Activated CD4-positive, alpha-beta T cell treated with anti-CD3 and anti-CD28 coated beads, Interleukin-2, amount 50 U/mL, for 24 hours (primary cell): ENCODE data around the gene MYH11.

Experiments used
- DNase-seq, 2 donors: peaks; one replicate each; pipeline ENCODE4 v3.0.0-alpha.2; 2020; ENCODE audit warnings: low read depth in 1 of 2, low spot score in 1 of 2

MYH11 gene

DNA sequence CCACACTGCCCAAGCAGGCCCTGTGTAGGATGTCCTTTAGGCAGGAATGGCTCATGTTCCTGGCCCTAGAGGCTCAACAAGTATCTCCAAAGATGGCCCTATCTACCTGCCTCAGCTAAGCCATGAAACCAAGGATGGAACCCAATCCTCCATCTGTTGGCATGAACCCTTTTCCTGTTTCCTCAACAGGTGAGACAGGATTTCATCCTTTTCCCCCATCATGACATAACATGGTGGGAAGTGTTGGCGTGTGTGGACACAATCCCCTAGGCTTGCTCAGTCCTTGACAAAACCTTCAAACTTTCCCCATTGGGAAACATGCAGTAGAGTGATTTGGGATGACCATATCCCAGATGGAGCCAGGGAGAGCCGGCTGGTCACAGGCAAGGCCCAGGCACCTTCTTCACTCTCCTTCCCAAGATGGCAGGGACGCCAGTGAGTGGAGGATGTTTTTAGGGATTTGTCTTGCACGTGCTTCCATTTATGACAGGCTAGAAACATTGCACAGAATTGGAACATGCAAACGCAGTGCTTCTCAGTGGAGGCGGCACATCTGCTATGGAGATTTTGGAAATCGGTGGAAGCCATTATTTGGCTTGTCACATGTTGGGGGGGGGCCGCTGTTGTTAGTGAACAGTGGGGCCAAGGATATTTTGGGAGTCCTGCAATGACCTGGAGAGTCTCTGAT lies 77.0 kb downstream of the MYH11 start:
- no peak for DNase-seq

DNA sequence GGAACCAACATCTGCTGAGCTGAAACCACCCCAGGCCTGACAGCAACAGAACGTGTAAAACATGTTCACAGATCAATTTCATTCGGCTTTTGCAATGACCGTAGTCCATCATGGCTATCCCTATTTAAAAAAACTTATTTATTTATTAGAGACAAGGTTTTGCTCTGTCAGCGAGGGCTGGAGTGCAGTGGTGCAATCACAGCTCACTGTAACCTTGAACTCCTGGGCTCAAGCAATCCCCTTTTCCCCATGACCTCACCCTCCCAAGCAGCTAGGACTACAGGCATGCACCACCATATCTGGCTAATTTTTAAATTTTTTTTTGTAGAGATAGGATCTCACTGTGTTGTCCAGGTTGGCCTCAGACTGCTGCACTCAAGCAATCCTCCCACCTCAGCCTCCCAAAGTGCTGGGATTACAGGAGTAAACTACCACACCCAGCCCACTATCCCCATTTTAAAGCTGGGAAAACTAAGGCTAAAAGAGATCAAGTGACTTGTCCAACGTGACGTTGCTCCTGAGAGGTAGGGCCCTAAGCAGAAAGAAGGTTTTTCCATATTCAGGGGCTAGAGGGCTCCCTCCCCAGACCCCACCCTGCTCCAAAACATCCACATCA lies 77.7 kb downstream of the MYH11 start:
- no peak for DNase-seq

DNA sequence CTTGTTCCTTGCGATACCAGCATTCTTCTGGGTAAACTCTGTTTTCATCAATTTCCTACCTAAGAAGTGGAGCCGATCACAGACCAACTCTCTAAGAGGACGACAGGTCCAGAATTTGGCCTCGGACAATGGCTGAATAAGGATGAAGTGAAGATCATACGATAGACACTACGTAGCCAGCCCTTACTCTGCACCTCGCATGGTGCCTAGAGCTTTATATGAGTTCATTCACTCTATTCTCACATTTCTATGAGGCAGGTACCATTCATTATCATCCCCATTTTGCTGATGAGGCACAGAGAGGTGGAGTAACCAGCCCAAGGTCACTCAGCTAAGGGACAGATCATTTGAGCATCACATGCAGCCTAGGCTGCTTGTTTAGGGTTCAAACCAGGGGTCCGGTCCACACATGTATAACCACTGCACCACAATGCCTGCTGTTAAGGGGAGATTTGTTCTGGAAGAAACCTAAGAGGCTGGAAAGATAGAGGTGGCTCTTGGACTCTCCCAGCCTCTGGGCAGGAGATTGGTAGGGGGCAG lies 78.6 kb downstream of the MYH11 start:
- no peak for DNase-seq

DNA sequence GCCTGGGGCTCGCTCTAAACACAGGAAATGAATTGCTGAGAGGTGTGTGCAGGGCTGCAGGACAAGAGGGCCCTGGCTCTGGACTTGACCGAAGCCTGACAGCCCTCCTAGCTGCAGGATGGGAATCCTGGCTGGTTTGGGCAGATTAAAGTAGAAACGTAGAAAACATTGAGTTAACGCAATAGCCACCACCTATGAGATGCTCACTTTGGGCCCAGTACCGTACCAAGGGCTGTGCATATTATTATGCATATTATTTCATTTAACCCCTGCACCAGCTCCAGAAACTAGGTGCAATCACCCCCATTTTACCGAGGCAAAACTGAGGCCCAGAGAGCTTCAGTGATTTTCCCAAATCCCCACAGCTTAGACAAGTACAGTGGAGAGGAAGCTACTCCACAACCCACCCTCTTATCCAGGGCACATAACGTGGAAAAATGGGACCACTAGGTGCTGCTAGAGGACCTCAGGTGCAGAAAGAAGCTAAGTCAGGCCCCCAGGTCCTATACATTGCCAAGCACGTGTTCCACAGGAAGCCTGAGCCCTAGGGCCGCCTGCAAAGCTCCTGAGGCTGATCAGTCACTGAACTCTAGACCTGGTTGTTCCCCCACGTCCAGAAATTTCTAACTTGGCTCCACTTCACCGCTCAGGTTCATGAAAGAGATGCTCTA lies 79.2 kb downstream of the MYH11 start:
- DNase-seq, result no peak

DNA sequence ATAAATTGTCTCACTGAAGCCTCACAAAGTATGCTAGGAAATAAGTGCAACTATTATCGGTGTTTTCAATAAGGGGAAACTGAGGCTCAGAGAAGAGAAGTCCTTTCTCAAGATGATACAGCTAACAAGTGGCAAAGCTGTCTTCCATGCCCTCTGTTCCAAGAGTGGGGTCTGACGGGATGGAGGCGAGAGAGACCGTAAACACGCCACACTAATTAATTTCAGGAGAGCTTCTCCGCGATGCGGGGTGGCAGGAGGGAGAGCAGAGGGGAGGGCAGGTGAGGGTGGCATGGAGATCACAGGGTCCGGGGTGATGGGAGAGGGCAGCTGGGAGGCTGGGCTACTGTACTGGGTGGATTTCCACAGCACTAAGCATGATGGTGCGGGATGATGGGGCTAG lies 80.3 kb downstream of the MYH11 start:
- DNase-seq, result no peak

DNA sequence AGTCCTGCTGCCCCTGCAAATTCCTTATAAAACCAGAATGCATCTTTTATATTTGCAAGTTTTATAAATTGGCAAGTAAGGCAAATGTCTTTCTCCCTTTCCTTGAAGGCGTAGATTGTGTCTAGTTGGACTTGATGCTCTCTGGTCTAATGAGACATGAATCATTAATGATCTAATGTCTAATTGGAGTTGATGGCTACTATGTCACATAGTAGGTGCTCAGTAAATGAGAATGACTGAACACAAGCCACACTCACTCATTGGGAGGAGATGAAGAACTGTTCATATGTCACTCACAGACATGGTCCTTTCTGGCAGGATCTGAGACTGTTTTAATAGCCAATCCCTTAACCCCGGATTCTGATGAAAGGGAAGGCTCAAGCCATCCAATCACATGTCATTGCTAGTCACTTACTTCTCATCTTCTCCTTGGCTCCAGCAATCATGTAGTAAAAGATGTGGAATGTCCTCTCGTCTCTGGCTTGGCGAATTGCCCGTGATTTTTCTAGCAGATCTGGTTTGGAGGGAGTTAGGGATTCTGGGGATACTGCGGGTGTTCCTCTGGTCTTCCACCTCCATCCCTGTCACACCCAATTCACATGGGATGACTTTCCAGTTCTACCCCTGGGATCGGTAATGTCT lies 81.0 kb downstream of the MYH11 start:
- no peak for DNase-seq

DNA sequence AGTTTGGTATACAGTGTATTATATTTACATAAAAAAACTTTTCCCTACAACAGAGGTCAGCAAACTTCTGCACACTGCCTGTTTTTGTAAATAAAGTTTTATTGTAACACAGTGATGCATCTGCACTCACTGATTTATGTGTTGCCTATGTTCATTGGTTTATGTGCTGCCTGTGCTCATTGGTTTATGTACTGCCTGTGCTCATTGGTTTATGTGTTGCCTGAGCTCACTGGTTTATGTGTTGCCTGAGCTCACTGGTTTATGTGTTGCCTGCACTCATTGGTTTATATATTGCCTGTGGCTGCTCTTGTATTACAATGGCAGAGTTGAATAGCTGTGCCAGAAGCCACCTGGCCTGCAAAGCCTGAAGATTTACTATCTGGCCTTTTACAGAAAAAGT lies 81.6 kb downstream of the MYH11 start:
- no peak for DNase-seq

DNA sequence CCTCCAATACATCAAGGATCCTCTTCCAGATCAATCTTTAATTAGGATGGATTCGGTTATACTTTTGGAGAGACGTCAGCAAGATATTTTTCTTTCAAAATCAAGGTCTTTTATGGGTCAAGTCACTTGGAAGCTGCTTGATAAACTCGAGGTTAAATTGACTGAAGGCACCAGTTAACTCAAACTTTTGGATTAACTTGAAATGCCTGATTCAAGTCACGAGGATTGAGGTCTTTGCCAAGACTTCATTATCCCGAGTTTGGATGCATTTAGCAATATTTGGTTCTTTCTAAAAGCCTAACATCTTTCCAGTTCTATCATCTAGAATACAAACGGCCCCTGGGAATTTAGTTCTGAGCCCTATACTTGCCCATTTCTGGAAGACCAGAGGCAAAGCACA lies 82.9 kb downstream of the MYH11 start:
- DNase-seq, result no peak

DNA sequence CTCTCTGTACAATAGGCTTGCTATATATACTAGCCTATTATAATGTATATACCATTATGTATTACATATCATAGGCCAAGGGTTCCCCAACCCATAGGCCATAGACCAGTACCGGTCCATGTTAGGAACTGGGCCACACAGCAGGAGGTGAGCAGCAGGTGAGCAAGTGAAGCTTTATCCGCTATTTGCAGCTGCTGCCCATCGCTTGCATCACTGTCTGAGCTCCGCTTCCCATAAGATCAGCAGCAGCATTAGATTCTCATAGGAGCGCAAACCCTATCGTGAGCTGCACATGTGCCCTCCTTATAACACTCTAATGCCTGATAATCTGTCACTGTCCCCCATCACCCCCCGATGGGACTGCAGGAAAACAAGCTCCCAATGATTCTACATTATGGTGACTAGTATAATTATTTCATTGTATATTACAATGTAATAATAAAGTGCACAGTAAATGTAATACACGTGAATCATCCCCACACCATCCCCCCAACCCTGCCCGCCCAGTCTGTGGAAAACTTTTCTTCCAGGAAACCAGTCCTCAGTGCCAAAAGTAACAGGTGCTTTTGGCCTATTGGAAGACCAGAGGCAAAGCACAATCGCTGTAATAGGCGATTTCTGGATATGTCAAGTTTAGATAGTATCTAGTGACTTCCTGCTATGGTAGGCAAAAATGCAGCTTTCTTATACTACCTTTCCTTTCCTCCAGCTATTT lies 84.1 kb downstream of the MYH11 start:
- DNase-seq, result no peak

DNA sequence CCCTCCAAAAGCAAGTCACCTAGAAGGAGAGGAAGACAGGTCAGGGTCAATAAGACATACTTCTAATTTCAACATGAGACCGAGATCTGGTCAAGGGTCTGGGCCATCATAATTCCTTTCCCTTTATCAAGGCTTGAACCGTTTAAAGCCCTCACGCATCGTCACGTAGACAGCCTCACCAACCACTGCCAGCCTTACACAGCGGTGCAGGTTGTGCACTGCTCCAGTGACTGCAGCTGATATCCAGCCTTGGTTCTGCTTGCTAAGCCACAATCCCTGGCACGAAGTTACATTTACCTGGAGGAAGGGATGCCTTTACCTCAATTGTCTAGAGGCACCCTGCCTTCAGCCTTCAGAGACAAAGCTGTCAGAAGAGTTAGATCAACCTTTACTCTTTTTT lies 85.1 kb downstream of the MYH11 start:
- DNase-seq, result no peak

DNA sequence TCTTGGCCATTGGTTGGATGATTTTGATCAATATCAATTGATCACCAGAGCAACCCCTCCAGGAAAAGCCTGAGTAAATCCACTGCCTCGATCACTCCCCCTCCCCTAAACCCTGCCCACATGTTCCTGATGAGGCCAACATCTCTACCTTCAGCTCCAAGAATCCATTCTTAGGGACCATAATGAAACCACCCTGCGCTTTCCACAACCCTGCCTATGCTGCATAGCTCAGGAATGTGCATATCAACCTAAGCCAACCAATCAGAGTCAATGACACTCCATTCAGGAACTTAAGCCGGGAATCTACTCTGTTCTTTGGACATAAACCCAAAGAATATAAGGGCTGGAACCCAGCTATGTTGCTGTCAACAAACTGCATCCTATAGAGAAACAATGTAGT lies 86.3 kb downstream of the MYH11 start:
- no peak for DNase-seq

DNA sequence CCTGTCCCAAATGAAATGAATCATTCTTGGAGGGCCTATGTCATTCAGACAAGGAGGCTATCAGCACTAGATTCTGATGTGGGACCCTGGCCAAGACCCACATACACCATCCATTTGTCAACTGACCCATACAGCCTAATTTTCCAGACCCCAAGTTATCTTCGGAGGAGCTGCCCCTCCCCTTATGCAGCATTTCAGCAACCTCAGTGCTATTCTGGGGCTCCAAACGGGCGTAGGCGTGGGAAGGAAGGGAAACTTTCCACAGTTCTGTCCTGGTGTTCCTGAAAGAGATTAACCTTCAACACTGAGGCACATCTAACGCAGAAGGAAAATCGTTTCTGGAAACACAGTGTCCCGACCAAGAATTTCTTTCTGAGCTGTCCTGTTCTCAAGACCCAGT lies 86.7 kb downstream of the MYH11 start:
- no peak for DNase-seq

DNA sequence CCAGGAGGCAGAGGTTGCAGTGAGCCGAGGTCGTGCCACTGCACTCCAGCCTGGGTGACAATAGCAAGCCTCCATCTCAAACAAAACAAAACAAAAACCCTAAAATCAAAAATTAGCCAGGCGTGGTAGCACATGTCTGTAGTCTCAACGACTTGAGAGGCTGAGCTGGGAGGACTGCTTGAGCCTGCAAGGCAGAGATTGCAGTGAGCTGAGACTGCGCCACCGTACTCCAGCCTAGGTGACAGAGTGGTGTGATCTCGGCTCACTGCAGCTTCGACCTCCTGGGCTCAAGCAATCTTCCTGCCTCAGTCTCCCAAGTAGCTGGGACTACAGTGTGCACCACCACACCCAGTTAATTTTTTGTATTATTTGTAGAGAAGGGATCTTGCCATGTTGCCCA lies 87.6 kb downstream of the MYH11 start:
- DNase-seq, result no peak

DNA sequence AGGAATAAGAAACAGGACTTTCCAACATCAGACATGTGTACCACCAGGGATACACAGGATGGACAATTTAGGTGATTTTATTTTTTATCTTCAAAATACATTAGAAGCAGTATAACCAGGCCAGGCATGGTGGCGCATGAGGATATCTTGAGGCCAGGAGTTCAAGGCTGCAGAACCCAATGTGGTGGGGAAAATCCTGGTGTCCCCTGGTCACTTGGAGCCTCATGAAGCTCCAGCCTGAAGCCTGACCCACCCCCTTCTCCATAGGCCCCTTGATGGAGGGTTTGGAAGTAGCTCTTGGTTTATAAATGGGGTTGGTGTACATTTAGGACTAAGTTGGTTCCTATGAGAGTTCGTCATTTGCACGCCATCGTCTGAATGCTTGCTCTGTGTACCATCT lies 88.6 kb downstream of the MYH11 start:
- DNase-seq, result no peak

DNA sequence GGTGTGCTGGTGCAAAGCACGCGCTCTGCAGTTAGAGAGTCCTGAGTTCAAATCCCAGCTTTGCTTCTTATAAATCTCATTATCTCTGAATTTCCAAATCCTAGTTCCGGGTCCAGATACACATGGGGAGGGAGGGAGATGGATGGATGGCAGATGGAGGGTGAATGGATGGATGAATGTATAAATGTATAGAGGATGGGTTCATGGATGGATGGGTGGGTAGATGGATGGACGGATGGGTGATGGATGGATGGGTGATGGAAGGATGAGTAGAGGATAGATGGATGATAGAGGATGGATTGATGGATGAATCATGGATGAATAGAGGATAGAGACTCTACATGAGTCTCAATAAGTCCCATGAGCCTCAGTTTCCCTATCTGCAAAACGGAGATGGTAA lies 89.9 kb downstream of the MYH11 start:
- no peak for DNase-seq

DNA sequence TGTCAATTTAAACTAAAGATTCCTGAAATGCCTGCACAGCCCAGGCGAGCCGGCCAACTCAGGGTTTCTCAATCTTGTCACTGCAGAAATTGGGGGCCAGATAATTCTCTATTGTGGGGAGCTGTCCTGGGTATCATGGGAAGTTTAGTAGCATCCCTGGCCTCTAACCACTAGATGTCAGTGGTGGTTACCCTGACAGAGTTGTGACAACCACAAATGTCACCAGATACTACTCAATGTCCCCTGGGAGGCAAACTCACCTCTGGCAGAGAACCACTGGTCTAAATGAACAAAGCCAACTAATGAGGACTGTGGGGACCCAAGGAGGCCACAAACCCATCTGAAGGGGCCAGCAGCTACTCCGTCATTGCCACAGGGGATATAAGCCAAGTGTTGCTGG lies 90.9 kb downstream of the MYH11 start:
- DNase-seq, result peak in 1 of 2 donors; percentile 17

DNA sequence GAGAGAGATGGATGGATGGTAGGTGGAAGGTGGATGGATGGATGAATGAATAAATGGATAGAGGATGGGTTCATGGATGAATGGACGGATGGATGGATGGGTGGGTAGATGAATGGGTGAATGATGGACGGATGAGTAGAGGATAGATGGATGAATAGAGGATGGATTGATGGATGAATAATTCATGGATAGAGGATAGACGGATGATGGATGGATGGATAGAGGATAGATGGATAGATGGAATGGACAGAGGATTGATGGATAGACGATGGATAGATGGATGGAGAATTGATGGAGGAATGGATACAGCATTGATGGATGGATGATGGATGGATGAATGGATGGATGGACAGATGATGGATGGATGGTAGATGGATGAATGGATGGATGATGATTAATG lies 91.7 kb downstream of the MYH11 start:
- no peak for DNase-seq

DNA sequence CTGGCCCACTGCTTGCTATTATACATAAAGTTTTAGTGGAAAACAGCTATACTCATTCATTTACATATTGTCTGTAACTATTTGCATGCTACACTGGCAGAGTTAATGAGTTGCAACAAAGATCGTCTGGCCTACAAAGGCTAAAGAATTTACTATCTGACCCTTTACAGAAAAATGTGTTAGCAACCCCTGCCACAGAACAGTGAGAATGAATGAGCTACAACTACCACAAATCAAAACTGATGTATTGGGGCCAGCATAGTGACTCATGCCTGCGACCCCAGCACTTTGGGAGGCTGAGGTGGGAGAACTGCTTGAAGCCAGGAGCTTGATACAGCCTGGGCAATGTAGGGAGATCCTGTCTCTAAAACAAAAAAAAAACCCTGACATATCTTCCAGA lies 92.7 kb downstream of the MYH11 start:
- DNase-seq, result no peak

DNA sequence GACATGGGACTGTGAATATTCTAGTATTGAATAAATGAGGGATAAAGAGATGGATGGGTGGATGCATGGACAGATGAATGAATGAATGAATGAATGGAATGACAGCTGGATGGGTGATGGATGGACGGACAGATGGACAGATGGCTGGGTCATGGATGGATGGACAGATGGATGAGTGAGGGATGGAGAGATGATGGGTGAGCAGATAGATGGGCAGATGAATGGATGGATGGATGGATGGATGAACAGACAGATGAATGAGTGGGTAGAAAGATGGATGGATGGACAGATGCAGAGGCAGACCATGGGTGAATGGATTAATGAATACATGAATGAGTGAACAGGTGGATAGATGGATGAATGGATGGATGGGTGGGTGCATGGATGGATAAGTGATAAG lies 96.7 kb downstream of the MYH11 start:
- DNase-seq, result no peak

DNA sequence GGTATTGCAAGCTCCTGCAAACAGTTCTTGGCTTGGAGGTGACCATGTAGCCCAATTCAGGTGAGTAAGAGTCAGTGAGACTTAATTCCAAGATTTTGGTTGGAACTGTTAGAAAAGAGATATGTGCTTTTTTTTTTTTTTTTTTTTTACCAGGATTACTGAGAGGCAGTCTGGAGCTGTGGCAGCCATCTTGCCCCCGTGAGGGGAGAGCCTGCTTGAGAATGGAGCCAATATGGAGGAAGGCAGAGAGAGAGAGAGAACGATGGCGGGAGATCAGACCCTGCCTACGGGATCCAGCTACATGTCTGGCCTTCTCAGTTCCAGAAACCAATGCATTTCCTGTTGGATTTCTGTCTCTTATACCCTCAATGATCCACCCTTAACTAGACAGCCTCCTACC lies 97.8 kb downstream of the MYH11 start:
- DNase-seq, result no peak

DNA sequence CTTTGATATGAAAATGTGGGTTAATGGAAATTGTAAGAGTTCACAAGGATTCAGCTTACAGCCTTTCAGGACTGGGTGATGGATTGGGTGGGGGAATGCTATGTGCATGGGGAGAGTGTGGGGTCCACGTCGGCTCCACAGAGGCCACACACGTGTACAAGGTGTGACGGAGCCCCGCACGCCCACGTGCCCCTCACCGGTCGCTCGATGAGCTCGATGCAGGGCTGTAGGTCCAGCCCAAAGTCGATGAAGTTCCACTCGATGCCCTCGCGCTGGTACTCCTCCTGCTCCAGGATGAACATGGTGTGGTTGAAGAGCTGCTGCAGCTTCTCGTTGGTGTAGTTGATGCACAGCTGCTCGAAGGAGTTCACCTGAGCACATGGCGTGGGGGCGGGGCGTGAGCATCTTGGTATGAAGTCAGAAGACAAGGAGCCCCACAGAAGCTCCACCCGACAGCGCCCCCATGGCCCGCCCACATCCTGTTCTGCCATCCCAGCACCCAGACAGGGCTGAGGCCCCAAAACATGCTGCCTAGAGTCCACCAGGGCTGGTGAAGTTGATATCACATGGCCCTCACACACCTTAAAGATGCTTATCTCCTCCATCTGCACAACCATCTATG lies 99.1 kb downstream of the MYH11 start:
- no peak for DNase-seq
